Brain microvascular endothelial cell (primary cell): ENCODE data around the gene TMC3.
A peak's percentile ranks its signal among the peaks of the same experiment; 100 is the strongest.

Experiments used
- DNase-seq: peaks from one replicate; pipeline ENCODE4 v3.0.0-alpha.2; 2020
- H3K27ac ChIP-seq: fragments of 250-450 bp; sonication (Bioruptor Pico); 2 replicates; pipeline ENCODE4 v1.5.1; 2020; ENCODE audit warnings: mild to moderate bottlenecking, moderate library complexity
- H3K27me3 ChIP-seq: fragments of 250-450 bp; sonication (Bioruptor Pico); replicated peaks from 2 replicates; pipeline ENCODE4 v1.5.1; 2020; ENCODE audit warnings: mild to moderate bottlenecking
- H3K36me3 ChIP-seq: fragments of 250-450 bp; sonication (Bioruptor Pico); replicated peaks from 2 replicates; pipeline ENCODE4 v1.5.1; 2020; ENCODE audit warnings: mild to moderate bottlenecking
- H3K4me3 ChIP-seq: 2 replicates; pipeline ENCODE4 v1.5.1; 2011; ENCODE audit warnings: low read depth, mild to moderate bottlenecking, control low read depth, low read length, moderate library complexity
- CTCF ChIP-seq: IDR thresholded peaks from 2 replicates; pipeline ENCODE4 v1.5.1; 2011; ENCODE audit warnings: low read depth, mild to moderate bottlenecking, moderate library complexity, low read length, control low read depth, inconsistent platforms; ENCODE audit errors: missing control alignments
- in situ Hi-C: cut with HindIII; loops from 2 replicates; pipeline ENCODE4 v1.10.0; 2017; ENCODE audit warnings: low sequenced_read_pairs, low pct_ligation_motif_present

The TMC3 gene

GRCh38 chr15:81323559-81323943 is 50.5 kb downstream of the TMC3 start:
- H3K36me3 ChIP-seq = no peaks in the 10 kb centered on the region
- in situ Hi-C loops = no loop called here
- H3K27ac ChIP-seq = peak overlapping the region; percentile 30
- no peak for DNase-seq
- no peak for TF ChIP-seq CTCF
- peak overlapping the region; percentile 86 for H3K4me3 ChIP-seq
- H3K27me3 ChIP-seq = no peaks in the 10 kb centered on the region

GRCh38 chr15:81322676-81323253 is 51.2 kb downstream of the TMC3 start:
- no peak for DNase-seq
- peaks cover 5% of the 10 kb centered on the region for H3K36me3 ChIP-seq
- H3K27me3 ChIP-seq = no peaks in the 10 kb centered on the region
- H3K4me3 ChIP-seq = peak overlapping the region; percentile 26
- H3K27ac ChIP-seq = no peak overlapping the region
- TF ChIP-seq CTCF = no peak
- in situ Hi-C loops = no loop called here

- H3K36me3 ChIP-seq = peaks cover 5% of the 10 kb centered on the region
- H3K27ac ChIP-seq = no peak overlapping the region
- H3K4me3 ChIP-seq = no peak overlapping the region
- no peak for DNase-seq
- TF ChIP-seq CTCF = no peak
- no peaks in the 10 kb centered on the region for H3K27me3 ChIP-seq
- in situ Hi-C loops = no loop called here
Measured at GRCh38 chr15:81321667-81322066, 52.3 kb downstream of the TMC3 start.

GRCh38 chr15:81317642-81318017 is 56.4 kb downstream of the TMC3 start:
- no peak for DNase-seq
- no peak overlapping the region for H3K4me3 ChIP-seq
- H3K36me3 ChIP-seq = peaks cover 7% of the 10 kb centered on the region
- no peak overlapping the region for H3K27ac ChIP-seq
- H3K27me3 ChIP-seq = no peaks in the 10 kb centered on the region
- no peak for TF ChIP-seq CTCF
- in situ Hi-C loops = no loop called here

GRCh38 chr15:81316267-81316666 is 57.7 kb downstream of the TMC3 start:
- no peak overlapping the region for H3K27ac ChIP-seq
- H3K36me3 ChIP-seq = peaks cover 7% of the 10 kb centered on the region

More at GRCh38 chr15:81316267-81316666, 57.7 kb downstream of the TMC3 start:
- H3K4me3 ChIP-seq = no peak overlapping the region
- H3K27me3 ChIP-seq = no peaks in the 10 kb centered on the region
- DNase-seq = no peak
- in situ Hi-C loops = no loop called here
- no peak for TF ChIP-seq CTCF
